HEK293T (cell line): ENCODE data around the gene SELENOS.

Experiments
- ARNT ChIP-seq: fragments of 450-650 bp; IDR thresholded peaks from 2 replicates; pipeline ENCODE4 v1.6.1; 2017; ENCODE audit warnings: mild to moderate bottlenecking
- CTBP1 ChIP-seq: fragments of 450-650 bp; IDR thresholded peaks from 2 replicates; pipeline ENCODE4 v1.6.1; 2016; ENCODE audit warnings: borderline replicate concordance
- FOXA1 ChIP-seq: fragments of 450-650 bp; IDR thresholded peaks from 2 replicates; pipeline ENCODE4 v1.6.1; 2016; ENCODE audit warnings: mild to moderate bottlenecking
- HDGF ChIP-seq: fragments of 450-650 bp; IDR thresholded peaks from 2 replicates; pipeline ENCODE4 v1.6.1; 2017; ENCODE audit warnings: antibody characterized with exemption, borderline replicate concordance
- LEF1 ChIP-seq: fragments of 450-650 bp; IDR thresholded peaks from 2 replicates; pipeline ENCODE4 v1.6.1; 2017; ENCODE audit warnings: mild to moderate bottlenecking, borderline replicate concordance
- SUZ12 ChIP-seq: fragments of 450-650 bp; IDR thresholded peaks from 2 replicates; pipeline ENCODE4 v1.6.1; 2016; ENCODE audit warnings: mild to moderate bottlenecking
- ZNF384 ChIP-seq: fragments of 450-650 bp; IDR thresholded peaks from 2 replicates; pipeline ENCODE4 v1.6.1; 2016

DNA sequence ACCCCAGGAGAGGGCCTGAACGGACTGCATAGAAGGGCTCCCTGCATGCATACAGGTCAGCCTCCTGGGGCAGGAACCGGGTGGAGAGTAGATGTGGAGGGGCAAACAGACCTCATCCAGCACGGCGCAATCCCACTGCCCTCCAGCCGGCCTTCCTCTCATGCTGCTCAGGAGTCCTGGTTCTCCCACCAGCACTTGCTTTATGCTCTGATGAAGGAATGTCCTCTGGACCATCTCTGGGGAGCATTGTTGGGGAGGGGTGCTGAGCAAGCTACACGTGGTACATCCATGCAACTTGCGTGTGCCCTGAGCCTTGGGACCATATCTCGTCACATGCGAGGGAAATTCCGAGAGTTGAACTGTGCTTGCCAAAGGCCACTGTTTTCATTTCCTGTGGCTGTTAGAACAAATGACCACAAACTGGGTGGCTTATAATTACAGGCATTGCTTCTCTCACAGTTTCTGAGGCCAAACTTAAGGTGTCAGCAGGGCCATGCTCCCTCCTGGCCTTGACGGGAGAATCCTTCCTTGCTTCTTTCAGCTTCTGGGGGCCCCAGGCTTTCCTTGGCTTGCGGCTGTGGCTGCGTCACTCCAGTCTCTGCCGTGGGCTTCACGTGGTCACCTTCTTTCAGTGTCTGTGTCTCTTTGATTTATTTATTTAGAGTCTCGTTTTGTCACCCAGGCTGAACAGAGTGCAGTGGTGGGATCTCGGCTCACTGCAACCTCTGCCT is 12.2 kb downstream of the SELENOS start:
- TF ChIP-seq ZNF384 (no peak), LEF1 (no peak), CTBP1 (no peak), SUZ12 (no peak), FOXA1 (no peak), ARNT (no peak), HDGF (no peak)
